ENCODE results near the gene HIP1. TPM values are rescaled to one million over a fixed set of nuclear protein-coding genes. Genes with fewer than 3 reads are reported as not detected.

Gene HIP1
- total RNA-seq, 1 experiment from 2014 or later = 32.0 TPM

- POLR2A ChIA-PET (ENCODE audit: unreplicated experiment) = no interaction called here
These were observed 147.1 kb downstream of the HIP1 start for GRCh38 chr7:75591467-75592255.

GRCh38 chr7:75590373-75591005 is 148.3 kb downstream of the HIP1 start:
- intact Hi-C loops (cut with micrococcal nuclease; ENCODE audit: unreplicated experiment) = no loop called here
- Histone ChIP-seq H3F3A (ENCODE audit: insufficient read depth, low read depth) (peaks cover 11% of the 10 kb centered on the region; the same call in 1 of the 2 replicates), H3K79me2 (ENCODE audit: low read depth) (no peaks in the 10 kb centered on the region), H3K4me1 (replicated peaks; ENCODE audit: insufficient read depth) (peaks cover 13% of the 10 kb centered on the region), H2AFZ (no peak overlapping the region), H3K27me3 (ENCODE audit: insufficient read depth, low read depth) (no peaks in the 10 kb centered on the region), H3K9me3 (ENCODE audit: insufficient read depth, low read depth) (no peaks in the 10 kb centered on the region), H3K36me3 (ENCODE audit: low read depth) (no peaks in the 10 kb centered on the region), H3K4me3 (no peak overlapping the region), H3K9me2 (ENCODE audit: insufficient read depth) (no peaks in the 10 kb centered on the region), H4K20me1 (ENCODE audit: insufficient read depth) (no peaks in the 10 kb centered on the region), H3K4me2 (no peak overlapping the region), H3K27ac (no peak overlapping the region)
- no TSS peak for BruUV-seq (replicated peaks)
- ChIA-PET CTCF (no interaction called here), POLR2A (ENCODE audit: unreplicated experiment) (no interaction called here)
- no peak for DNase-seq
- TF ChIP-seq EZH2 (IDR thresholded peaks at IDR 0.05; ENCODE audit: low read depth) (no peak), CTCF (conservative IDR thresholded peaks at IDR 0.05) (no peak)

More at GRCh38 chr7:75591467-75592255, 147.1 kb downstream of the HIP1 start:
- Histone ChIP-seq H4K20me1 (ENCODE audit: insufficient read depth) (no peaks in the 10 kb centered on the region), H3K79me2 (ENCODE audit: low read depth) (no peaks in the 10 kb centered on the region), H3K4me3 (no peak overlapping the region), H3K4me1 (replicated peaks; ENCODE audit: insufficient read depth) (peaks cover 23% of the 10 kb centered on the region), H3K36me3 (ENCODE audit: low read depth) (no peaks in the 10 kb centered on the region), H3K4me2 (no peak overlapping the region), H3K27me3 (ENCODE audit: insufficient read depth, low read depth) (no peaks in the 10 kb centered on the region), H3K9me2 (ENCODE audit: insufficient read depth) (no peaks in the 10 kb centered on the region), H3K9me3 (ENCODE audit: insufficient read depth, low read depth) (no peaks in the 10 kb centered on the region), H3K27ac (no peak overlapping the region), H2AFZ (no peak overlapping the region), H3F3A (ENCODE audit: insufficient read depth, low read depth) (peaks cover 19% of the 10 kb centered on the region; the same call in 1 of the 2 replicates)
- CTCF ChIA-PET = no interaction called here
- TF ChIP-seq EZH2 (IDR thresholded peaks at IDR 0.05; ENCODE audit: low read depth) = no peak
- no peak for DNase-seq
- intact Hi-C loops (cut with micrococcal nuclease; ENCODE audit: unreplicated experiment) = no loop called here
- no TSS peak for BruUV-seq (replicated peaks)

DNA sequence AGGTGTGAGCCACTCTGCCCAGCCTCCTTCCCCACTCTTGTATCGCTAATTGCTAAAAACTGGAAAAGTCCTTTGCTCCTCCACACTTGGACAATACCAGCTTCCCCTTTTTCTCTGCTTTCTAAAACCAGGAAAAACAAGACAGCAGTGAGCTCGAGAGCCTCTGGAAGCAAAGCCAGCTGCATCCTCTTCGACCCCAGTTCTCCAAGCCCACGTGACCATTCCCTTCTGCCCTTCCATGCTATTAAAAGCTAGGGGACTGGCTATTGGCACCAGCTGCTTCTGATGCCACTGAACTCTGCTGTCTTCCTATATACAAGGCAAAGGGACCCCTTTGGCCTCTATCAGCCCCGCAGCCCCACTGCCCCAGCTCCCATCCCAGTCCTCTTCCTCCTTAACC is 154.4 kb downstream of the HIP1 start:
- Histone ChIP-seq H3K4me2 (no peak overlapping the region), H3K27me3 (ENCODE audit: insufficient read depth, low read depth) (no peaks in the 10 kb centered on the region), H3K4me3 (no peak overlapping the region), H3K27ac (no peak overlapping the region), H3K79me2 (ENCODE audit: low read depth) (no peaks in the 10 kb centered on the region), H3K4me1 (replicated peaks; ENCODE audit: insufficient read depth) (no peaks in the 10 kb centered on the region), H2AFZ (no peak overlapping the region), H3K36me3 (ENCODE audit: low read depth) (no peaks in the 10 kb centered on the region), H3F3A (ENCODE audit: insufficient read depth, low read depth) (0 out of 2 replicates have a peak, but pooled peaks cover 4% of the 10 kb centered on the region), H4K20me1 (ENCODE audit: insufficient read depth) (no peaks in the 10 kb centered on the region), H3K9me2 (ENCODE audit: insufficient read depth) (no peaks in the 10 kb centered on the region), H3K9me3 (ENCODE audit: insufficient read depth, low read depth) (no peaks in the 10 kb centered on the region)
- ChIA-PET POLR2A (ENCODE audit: unreplicated experiment) (no interaction called here), CTCF (interaction anchor here (0.6 kb wide), 3 partner anchors 35 to 263 kb away, joined by 3 to 7 read pairs (median 3); no protein-coding TSS in a partner anchor)
- TF ChIP-seq EZH2 (IDR thresholded peaks at IDR 0.05; ENCODE audit: low read depth) (no peak), CTCF (conservative IDR thresholded peaks at IDR 0.05) (no peak)
- no peak for DNase-seq
- no TSS peak for BruUV-seq (replicated peaks)
- intact Hi-C loops (cut with micrococcal nuclease; ENCODE audit: unreplicated experiment) = no loop called here

All from PC-9 (cell line).